ENCODE measurements around the gene MYO1B.

MYO1B gene

DNA sequence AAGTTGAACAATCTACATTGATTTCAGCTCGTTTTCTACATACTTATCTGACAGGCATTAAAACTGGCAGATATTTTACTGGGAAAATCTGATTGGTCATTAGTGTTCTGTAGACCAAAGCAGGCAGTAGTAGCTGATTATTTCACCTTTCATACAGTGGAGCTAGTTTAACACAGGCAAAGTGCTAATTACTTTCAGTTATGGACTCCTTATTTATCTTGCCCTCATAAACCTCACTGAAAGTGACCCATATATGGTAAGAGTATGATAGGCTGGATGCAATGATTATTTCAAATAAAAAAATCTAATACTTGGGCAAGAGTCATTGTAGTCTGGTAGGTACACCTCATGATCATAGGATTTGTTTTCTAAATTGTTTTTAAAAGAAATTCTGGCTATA, 129.7 kb downstream of the MYO1B start:
- TF ChIP-seq POLR2AphosphoS5 (IDR thresholded peaks at IDR 0.05; ENCODE audit: low read depth, low read length) (no peak), FOXP2 (optimal IDR thresholded peaks at IDR 0.05; ENCODE audit: borderline replicate concordance, extremely low read depth, extremely low read length, insufficient read depth) (no peak), TAF1 (IDR thresholded peaks at IDR 0.05; ENCODE audit: borderline replicate concordance, insufficient read depth, low read length) (no peak), SIN3A (IDR thresholded peaks at IDR 0.05; ENCODE audit: borderline replicate concordance, insufficient read depth, low read length) (no peak)
- TF ChIP-seq, protein P1, sequence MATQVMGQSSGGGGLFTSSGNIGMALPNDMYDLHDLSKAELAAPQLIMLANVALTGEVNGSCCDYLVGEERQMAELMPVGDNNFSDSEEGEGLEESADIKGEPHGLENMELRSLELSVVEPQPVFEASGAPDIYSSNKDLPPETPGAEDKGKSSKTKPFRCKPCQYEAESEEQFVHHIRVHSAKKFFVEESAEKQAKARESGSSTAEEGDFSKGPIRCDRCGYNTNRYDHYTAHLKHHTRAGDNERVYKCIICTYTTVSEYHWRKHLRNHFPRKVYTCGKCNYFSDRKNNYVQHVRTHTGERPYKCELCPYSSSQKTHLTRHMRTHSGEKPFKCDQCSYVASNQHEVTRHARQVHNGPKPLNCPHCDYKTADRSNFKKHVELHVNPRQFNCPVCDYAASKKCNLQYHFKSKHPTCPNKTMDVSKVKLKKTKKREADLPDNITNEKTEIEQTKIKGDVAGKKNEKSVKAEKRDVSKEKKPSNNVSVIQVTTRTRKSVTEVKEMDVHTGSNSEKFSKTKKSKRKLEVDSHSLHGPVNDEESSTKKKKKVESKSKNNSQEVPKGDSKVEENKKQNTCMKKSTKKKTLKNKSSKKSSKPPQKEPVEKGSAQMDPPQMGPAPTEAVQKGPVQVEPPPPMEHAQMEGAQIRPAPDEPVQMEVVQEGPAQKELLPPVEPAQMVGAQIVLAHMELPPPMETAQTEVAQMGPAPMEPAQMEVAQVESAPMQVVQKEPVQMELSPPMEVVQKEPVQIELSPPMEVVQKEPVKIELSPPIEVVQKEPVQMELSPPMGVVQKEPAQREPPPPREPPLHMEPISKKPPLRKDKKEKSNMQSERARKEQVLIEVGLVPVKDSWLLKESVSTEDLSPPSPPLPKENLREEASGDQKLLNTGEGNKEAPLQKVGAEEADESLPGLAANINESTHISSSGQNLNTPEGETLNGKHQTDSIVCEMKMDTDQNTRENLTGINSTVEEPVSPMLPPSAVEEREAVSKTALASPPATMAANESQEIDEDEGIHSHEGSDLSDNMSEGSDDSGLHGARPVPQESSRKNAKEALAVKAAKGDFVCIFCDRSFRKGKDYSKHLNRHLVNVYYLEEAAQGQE (IDR thresholded peaks at IDR 0.05; ENCODE audit: insufficient read depth in 1 of 2, low read depth in 2 of 2, low read length in 2 of 2): no peak

DNA sequence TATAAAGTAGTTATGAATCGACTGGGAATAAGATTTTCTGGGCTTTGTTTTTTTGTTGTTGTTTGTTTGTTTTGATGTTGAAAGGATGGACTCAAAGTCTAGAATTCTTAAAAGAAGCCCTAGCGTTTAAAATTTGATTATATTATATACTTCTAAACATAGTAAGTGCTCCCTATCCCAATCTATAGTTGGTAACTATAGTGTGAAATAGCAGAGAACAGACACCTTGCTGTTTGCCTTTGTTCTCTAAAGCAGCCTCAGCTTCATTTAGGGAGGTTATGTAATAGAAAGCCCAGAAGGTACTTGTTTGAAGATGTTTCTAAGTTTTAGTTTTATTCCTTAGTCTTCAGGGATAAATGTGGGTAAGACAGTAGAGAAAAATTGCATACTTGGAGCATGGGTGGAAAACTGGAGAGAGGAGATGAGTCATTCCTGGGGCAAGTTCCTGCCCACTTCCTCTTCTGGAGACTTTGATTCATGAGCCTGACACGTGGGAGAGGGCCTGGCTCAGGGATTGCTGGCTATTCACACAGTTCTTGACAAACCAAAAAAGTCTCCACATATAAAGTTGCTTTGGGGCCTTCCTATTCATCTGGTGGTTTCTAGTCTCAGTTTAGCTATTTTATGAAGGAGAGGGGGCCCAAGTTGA, 131.9 kb downstream of the MYO1B start:
- TF ChIP-seq SIN3A (IDR thresholded peaks at IDR 0.05; ENCODE audit: borderline replicate concordance, insufficient read depth, low read length): peak; percentile 77; the same call in 1 of the 2 replicates
- TF ChIP-seq, protein P1 (IDR thresholded peaks at IDR 0.05; ENCODE audit: insufficient read depth in 1 of 2, low read depth in 2 of 2, low read length in 2 of 2): no peak

DNA sequence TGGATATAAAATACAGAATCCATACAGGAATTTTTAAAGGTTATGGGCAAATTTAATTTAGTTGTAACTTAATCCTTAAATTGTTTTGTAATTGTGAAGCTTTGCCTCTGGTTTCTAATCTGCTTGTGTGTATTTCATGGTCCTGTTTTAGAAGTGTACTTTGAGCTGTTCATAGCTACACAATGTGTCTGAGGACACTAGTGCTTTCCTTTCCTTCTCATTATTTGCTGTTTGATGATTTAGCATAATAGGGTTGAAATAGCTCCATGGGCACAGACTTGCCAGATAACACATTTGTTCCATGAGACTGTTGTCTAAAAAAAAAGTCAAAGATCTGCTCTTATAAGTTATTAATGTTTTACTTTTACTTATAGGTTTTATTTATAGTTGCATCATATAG, 134.2 kb downstream of the MYO1B start:
- TF ChIP-seq SIN3A (IDR thresholded peaks at IDR 0.05; ENCODE audit: borderline replicate concordance, insufficient read depth, low read length) (no peak), FOXP2 (optimal IDR thresholded peaks at IDR 0.05; ENCODE audit: borderline replicate concordance, extremely low read depth, extremely low read length, insufficient read depth) (no peak), TAF1 (IDR thresholded peaks at IDR 0.05; ENCODE audit: borderline replicate concordance, insufficient read depth, low read length) (no peak), POLR2AphosphoS5 (IDR thresholded peaks at IDR 0.05; ENCODE audit: low read depth, low read length) (no peak)
- TF ChIP-seq, protein P1 (IDR thresholded peaks at IDR 0.05; ENCODE audit: insufficient read depth in 1 of 2, low read depth in 2 of 2, low read length in 2 of 2): no peak

DNA sequence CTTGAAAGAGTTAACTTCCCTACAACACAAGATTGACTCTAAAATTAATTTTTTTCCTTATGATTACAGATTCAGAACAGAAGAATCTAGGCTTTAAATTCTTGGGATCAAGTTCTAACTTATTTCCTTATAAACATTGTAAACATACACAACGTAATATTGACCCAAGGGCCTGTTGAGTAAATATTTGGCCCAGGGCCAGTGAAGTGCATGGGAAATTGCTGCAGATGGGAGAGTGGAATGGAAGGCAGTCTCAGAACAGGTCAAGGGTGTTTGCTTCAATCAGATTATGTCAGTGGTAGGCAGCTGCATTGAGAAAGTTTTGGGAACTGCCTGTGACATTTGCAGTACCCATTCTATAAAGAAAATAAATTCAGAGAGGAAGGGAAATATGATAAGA, 137.6 kb downstream of the MYO1B start:
- TF ChIP-seq SIN3A (IDR thresholded peaks at IDR 0.05; ENCODE audit: borderline replicate concordance, insufficient read depth, low read length) (no peak), POLR2AphosphoS5 (IDR thresholded peaks at IDR 0.05; ENCODE audit: low read depth, low read length) (no peak), FOXP2 (optimal IDR thresholded peaks at IDR 0.05; ENCODE audit: borderline replicate concordance, extremely low read depth, extremely low read length, insufficient read depth) (no peak), TAF1 (IDR thresholded peaks at IDR 0.05; ENCODE audit: borderline replicate concordance, insufficient read depth, low read length) (no peak)
- TF ChIP-seq, protein P1 (IDR thresholded peaks at IDR 0.05; ENCODE audit: insufficient read depth in 1 of 2, low read depth in 2 of 2, low read length in 2 of 2): no peak

DNA sequence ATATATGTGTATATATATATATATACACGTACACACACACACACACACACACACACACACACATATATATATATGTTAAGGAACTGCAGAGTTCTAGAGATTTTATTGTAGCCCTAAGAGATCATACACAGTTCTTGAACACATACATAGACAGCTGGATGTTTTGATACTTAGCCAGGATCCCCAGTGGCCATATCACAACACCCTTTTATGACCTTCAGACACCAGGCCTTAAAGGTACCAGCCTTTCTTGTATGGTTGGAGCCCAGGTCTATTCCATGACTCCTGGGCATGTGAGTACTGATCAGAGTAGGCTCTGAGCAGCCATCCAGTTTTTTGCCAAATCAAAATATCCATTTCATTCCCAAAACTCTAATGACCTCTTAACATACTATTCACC, 138.3 kb downstream of the MYO1B start:
- TF ChIP-seq, protein P1 (IDR thresholded peaks at IDR 0.05; ENCODE audit: insufficient read depth in 1 of 2, low read depth in 2 of 2, low read length in 2 of 2): no peak
- no peak for TF ChIP-seq SIN3A (IDR thresholded peaks at IDR 0.05; ENCODE audit: borderline replicate concordance, insufficient read depth, low read length)
- no peak for TF ChIP-seq TAF1 (IDR thresholded peaks at IDR 0.05; ENCODE audit: borderline replicate concordance, insufficient read depth, low read length)
- no peak for TF ChIP-seq FOXP2 (optimal IDR thresholded peaks at IDR 0.05; ENCODE audit: borderline replicate concordance, extremely low read depth, extremely low read length, insufficient read depth)
- TF ChIP-seq POLR2AphosphoS5 (IDR thresholded peaks at IDR 0.05; ENCODE audit: low read depth, low read length): no peak
